BJ (cell line): ENCODE data around the gene RGS9. TPM values are rescaled to one million over a fixed set of nuclear protein-coding genes. Genes with fewer than 3 reads are reported as not detected.

Source experiments
- CTCF ChIA-PET: fragments of 350-600 bp; formaldehyde crosslinking; extraction: SDS; loops from one replicate; lab custom pipeline; 2021; ENCODE audit warnings: antibody characterized with exemption, inconsistent platforms; lab: Yijun Ruan, JAX
- POLR2A ChIA-PET: fragments of 300-600 bp; sonication (Branson Sonifier 250); formaldehyde crosslinking; extraction: SDS; loops from one replicate; lab custom pipeline; 2021; ENCODE audit warnings: antibody characterized with exemption; lab: Charles Lee
- DNase-seq: peaks from one replicate; pipeline ENCODE4 v3.0.0-alpha.2; 2011; ENCODE audit warnings: low read depth
- H3K27me3 ChIP-seq: 2 replicates; pipeline ENCODE4 v1.6.0; 2011; ENCODE audit warnings: low read length; ENCODE audit not compliant: control insufficient read depth, insufficient read depth
- H3K36me3 ChIP-seq: 2 replicates; pipeline ENCODE4 v1.5.1; 2011; ENCODE audit warnings: low read length; ENCODE audit not compliant: control insufficient read depth, insufficient read depth
- H3K4me3 ChIP-seq: 2 replicates; pipeline ENCODE4 v1.5.1; 2011; ENCODE audit warnings: low read depth, mild to moderate bottlenecking, control low read depth, low read length
- polyA plus RNA-seq: library from polyadenylated mRNA; depleted of rRNA; stranded (reverse); fragments of >200 nt; gene quantifications from 2 replicates; pipeline ENCODE4 v1.2.3, GENCODE V29; 2011
- TF ChIP-seq, protein P1 (sequence below): IDR thresholded peaks from 2 replicates; pipeline ENCODE4 v1.5.1; 2011; ENCODE audit warnings: low read depth, mild to moderate bottlenecking, control low read depth, inconsistent platforms, low read length, moderate library complexity; ENCODE audit not compliant: insufficient read depth

RGS9 gene
- polyA plus RNA-seq, 1 experiment: 1.6 TPM

DNA sequence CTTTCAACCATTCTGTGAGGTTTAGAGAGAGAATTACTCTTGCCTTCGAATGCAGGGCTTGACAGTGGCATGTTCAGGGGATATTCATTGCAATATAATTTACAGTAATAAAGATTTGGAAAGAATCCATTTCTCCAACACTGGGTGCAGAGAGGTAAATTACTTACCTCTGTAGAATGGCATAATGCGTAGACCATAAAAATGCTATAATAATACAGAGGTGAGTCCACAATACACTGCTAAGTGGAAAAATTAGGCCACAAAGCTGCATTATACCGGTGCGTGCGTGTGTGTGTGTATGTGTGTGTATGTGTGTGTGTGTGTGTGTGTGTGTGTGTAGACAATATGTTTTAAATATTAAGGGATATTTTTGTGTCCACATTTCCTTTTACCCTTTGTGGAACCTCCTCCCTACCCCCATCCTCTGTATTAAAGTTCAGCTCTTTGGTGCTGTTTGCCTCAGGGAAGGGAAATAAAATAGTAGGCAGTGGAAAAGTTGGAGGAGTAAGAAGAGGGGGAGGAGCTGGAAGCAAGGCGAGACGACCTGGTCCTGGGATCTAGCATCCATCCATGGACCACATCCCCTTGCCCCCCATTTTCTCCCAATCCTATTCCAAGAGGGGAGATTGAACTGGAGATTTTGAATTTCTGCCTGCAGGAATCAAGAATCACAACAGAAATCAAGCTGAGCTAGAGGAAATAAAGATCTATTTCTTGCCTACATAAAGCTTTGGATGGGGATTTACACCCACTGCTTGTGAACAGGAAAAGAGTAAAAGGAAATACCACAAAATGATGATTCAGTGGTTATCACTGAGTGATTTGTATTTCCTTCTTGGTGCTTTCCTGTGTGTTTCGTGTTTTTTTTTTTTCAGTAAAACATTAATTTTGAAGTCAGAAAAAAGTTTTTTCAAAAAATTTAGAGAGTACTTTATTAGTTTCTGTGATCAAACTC lies 124.8 kb downstream of the RGS9 start:
- H3K4me3 ChIP-seq: no peak overlapping the region
- no peak for DNase-seq
- ChIA-PET CTCF (interaction anchor here (0.9 to 2.2 kb wide), 3 partner anchors 8 to 30 kb away, joined by 4 to 8 read pairs (median 4); no protein-coding TSS in a partner anchor), POLR2A (no interaction called here)
- TF ChIP-seq, protein P1, sequence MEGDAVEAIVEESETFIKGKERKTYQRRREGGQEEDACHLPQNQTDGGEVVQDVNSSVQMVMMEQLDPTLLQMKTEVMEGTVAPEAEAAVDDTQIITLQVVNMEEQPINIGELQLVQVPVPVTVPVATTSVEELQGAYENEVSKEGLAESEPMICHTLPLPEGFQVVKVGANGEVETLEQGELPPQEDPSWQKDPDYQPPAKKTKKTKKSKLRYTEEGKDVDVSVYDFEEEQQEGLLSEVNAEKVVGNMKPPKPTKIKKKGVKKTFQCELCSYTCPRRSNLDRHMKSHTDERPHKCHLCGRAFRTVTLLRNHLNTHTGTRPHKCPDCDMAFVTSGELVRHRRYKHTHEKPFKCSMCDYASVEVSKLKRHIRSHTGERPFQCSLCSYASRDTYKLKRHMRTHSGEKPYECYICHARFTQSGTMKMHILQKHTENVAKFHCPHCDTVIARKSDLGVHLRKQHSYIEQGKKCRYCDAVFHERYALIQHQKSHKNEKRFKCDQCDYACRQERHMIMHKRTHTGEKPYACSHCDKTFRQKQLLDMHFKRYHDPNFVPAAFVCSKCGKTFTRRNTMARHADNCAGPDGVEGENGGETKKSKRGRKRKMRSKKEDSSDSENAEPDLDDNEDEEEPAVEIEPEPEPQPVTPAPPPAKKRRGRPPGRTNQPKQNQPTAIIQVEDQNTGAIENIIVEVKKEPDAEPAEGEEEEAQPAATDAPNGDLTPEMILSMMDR: no peak
- no peaks in the 10 kb centered on the region for H3K36me3 ChIP-seq
- H3K27me3 ChIP-seq: no peaks in the 10 kb centered on the region

- TF ChIP-seq, protein P1: no peak
- no peaks in the 10 kb centered on the region for H3K36me3 ChIP-seq
- ChIA-PET CTCF (interaction anchor here (0.7 to 2.8 kb wide), 3 partner anchors 13 to 33 kb away, joined by 3 to 11 read pairs (median 3); no protein-coding TSS in a partner anchor), POLR2A (no interaction called here)
- no peak for DNase-seq
- H3K4me3 ChIP-seq: no peak overlapping the region
- H3K27me3 ChIP-seq: no peaks in the 10 kb centered on the region
Measured at GRCh38 chr17:65265276-65265675, 128.1 kb downstream of the RGS9 start.

DNA sequence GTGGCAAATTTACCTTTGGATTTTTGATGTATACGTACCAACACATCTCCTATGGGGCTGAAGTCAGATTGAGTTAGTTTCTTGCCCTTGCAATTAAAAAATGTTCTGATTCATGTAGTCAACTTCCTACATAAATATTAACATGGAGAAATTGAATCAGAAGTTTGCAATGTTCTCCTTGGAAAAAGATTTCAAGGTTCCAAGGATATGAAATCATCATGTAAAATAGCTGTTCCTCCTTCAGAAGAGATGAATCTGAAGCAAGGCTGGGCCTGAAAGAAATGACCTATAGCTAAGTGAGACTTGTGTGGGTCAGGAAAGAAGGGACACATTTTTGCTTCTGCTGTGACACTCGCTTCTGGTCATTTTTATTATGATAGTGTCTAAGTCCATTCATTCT lies 131.7 kb downstream of the RGS9 start:
- POLR2A ChIA-PET: no interaction called here
- Histone ChIP-seq H3K36me3 (no peaks in the 10 kb centered on the region), H3K27me3 (no peaks in the 10 kb centered on the region), H3K4me3 (no peak overlapping the region)
- CTCF ChIA-PET: interaction anchor here (0.5 to 2.0 kb wide), 8 partner anchors 9 to 925 kb away, joined by 3 to 12 read pairs (median 4); no protein-coding TSS in a partner anchor
- no peak for DNase-seq
- TF ChIP-seq, protein P1: no peak

DNA sequence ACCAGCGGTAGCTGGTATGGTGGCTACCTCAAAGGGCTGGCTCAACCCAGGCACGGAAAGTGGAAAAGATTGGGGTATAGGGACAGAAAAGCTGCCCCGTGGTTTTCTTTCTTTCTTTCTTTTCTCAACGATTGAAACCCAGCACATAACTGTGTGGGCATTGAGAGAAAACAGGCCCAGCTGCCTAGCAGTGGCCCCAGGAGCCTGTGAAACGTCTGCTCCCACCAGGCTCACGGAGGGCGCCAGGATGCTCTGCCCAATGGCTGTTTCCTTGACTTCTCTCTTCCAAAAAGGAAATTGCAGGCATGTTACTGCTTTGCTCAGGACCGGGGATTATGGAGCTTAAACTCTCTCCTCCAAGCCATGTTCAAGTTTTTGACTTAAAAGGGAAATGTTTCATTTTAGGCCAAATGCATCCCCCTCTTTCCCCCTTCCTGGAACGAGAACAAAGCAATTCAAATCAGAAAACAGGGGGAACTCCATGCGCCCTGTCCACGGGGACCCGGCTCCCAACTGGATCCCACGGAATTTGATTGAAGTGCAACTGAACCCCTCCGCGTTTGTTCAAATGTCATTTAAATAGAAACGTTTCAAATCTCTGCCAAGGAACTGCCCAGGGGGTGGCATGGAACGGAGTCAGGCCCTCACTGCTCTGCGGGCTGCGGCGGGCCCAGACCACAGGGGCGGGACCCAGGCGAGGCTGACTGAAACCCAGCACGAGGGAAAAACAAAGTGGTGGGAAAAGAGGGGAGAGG lies 133.5 kb downstream of the RGS9 start:
- POLR2A ChIA-PET: no interaction called here
- no peak overlapping the region for H3K4me3 ChIP-seq
- no peaks in the 10 kb centered on the region for H3K36me3 ChIP-seq
- TF ChIP-seq, protein P1: no peak
- DNase-seq: no peak
- CTCF ChIA-PET: interaction anchor here (1.1 to 1.3 kb wide), 2 partner anchors 24 to 39 kb away, joined by 3 to 4 read pairs; no protein-coding TSS in a partner anchor
- H3K27me3 ChIP-seq: 0 out of 2 replicates have a peak, but pooled peaks cover 1% of the 10 kb centered on the region
